ENCODE results near the gene CISD1. TPM values are rescaled to one million over a fixed set of nuclear protein-coding genes. Genes with fewer than 3 reads are reported as not detected.
A peak's percentile ranks its signal among the peaks of the same experiment; 100 is the strongest.

CISD1 gene
- total RNA-seq, 1 experiment from 2014 or later: 120 TPM

DNA sequence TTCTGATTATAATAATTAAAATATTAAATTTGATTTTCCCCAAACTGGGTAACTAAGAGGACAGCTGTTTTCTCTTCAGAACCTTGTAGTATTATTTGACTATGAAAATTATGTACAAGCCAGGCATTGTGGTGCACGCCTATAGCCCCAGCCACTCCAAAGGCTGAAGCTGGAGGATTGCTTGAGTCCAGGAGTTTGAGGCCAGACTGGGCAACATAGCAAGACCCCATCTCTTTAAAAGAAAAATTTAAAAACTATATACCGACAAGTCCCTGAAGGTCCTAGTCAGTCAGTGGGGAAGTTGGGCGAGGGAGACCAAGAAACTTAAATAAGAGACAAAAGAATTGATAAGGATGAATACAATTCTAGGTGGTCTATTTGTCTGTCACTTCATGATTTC lies 38.7 kb downstream of the CISD1 start:
- DNase-seq (ENCODE audit: low read depth): no peak

DNA sequence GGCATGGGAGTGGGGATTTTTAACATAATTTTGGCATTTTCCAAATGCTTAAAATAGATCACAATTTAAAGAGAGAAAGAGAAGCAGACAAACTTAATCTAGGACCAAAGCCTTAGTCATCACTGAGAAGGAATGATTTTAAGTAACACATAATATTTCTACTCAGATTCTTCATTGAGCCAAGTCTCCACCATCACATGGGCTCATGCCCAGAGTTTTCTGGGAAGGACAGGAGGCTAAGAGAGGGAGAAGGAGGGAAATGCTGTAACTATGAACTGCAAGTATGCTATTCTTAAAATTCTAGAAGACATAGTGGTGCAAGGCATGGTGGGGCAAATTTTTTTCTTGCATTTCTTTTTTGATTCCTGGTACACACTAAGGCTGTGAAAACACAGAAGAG lies 42.1 kb downstream of the CISD1 start:
- no peak for DNase-seq (ENCODE audit: low read depth)

DNA sequence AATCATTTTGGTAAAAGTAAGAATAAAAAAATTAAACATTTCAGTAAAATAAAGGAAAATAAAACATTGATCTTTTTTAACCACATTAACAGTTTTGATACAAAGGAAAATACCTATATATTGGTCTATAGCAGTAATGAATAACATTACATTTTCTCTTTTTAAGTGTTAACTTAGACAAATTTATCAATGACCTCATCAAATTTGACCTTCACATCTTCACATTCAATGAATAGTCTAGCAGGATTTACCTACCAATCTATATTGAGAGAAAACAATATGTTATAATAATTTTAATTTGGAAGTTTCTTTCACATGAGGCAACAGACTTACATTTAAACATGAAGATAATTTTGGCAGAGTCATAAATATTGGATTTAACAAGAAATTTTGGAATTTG lies 47.9 kb downstream of the CISD1 start:
- DNase-seq (ENCODE audit: low read depth): no peak

DNA sequence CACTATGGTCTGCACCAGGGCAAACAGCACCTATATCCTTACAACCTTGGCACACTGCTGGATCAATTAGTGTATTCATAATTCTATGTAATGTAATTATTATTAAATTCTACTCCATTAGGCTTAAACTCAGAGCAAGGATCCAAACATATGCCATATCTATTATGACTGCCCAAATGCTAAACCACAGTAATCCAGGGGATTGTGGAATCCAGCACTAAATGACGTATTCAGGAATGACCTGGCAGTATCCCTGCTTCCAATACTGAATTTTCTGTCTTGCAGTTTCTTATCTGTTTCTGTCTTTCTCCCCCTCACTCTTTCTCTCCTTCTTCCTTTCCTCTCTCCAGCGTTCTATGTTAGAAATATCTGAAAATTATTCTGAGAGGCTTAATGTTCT lies 49.4 kb downstream of the CISD1 start:
- DNase-seq (ENCODE audit: low read depth): no peak

DNA sequence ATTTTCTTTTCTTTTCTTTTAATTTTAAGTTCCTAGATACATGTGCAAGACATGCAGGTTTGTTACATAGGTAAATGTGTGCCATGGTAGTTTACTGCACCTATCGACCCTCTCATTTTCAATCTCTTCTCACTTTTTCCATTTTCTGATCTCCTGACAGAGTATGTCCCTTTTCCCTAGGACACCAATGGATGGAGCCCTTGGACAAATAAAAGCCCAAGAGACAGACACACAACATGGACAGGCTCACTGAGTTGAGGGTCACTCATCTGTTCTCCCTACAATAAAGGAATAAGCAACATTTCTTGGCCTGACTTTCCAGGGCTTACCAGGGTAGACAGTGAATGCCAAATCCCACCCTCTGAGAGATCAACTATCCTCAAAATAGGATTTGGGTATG lies 50.6 kb downstream of the CISD1 start:
- DNase-seq (ENCODE audit: low read depth): peak; percentile 30

DNA sequence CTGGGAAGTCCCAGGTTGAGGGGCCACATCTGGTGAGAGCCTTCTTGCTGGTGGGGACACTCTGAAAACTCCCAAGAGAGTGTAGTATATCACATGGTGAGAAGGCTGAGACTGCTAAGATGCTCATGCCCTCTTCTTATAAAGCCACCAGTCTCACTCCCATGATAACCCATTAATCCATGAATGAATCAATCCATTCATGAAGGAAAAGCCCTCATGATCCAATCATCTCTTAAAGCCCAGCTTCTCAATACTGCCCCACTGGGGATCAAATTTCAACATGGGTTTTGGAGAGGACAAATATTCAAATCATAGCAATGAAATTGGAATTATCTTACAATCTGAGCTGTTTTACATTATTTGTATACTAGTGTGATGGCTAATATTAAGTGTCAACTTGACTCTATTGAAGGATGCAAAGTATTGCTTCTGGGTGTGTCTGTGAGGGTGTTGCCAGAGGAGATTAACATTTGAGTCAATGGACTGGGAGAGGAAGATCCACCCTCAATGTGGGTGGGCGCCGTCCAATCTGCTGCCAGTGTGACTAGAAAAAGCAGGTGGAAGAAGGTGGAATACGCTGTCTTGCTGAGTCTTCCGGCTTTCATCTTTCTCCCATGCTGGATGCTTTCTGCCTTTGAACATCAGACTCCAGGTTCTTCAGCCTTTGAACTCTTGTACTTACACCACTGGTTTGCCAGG lies 51.5 kb downstream of the CISD1 start:
- no peak for DNase-seq (ENCODE audit: low read depth)

DNA sequence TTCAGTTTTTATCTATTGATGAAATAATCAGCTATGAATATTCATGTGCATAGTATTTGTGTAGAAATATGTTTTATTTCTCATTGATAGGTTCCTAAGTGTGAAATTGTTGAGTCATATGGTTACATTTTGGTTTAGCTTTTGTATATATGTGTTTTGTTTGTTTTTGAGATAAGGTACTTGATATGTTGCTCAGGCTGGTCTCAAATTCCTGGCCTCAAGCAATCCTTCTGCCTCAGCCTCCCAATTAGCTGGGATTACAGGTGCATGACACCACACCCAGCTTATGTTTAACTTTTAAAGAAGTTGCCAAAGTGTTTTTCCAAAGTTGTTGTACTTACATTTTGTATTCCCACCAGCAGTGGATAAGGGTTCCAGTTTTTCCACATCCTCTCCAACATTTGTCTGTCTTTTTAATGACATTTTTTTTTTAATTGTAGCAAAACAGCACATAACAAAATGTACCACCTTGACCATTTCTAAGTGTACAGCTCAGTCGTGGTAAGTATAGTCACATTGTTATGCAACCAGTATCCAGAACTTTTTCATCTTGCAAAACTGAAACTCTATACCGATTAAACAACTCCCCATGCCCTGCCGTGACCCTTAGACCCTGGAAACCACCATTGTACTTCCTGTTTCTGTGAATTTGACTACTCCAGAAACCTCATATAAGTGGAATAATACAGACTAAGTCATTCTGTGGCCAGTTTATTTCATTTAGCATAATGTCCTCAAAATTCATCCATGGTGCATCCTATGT lies 53.3 kb downstream of the CISD1 start:
- DNase-seq (ENCODE audit: low read depth): peak; percentile 61

DNA sequence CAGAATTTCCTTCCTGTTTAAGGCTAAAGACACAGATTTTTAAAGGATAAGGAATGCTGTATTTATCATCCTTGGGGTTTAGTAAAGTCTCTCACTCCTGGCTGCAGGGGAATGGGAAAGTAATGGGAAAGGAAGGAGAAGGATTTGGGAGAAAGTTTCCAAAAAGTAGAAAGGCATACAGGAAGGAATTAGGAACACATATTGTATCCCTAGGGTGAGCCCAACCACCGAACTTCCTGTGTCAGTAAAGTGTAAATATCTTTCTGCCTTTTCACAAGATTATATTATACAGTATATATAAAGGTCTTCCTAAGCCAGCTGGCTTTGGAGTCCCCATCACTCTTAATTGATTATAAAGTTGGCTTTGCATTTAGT lies 53.9 kb downstream of the CISD1 start:
- DNase-seq (ENCODE audit: low read depth): peak; percentile 7

DNA sequence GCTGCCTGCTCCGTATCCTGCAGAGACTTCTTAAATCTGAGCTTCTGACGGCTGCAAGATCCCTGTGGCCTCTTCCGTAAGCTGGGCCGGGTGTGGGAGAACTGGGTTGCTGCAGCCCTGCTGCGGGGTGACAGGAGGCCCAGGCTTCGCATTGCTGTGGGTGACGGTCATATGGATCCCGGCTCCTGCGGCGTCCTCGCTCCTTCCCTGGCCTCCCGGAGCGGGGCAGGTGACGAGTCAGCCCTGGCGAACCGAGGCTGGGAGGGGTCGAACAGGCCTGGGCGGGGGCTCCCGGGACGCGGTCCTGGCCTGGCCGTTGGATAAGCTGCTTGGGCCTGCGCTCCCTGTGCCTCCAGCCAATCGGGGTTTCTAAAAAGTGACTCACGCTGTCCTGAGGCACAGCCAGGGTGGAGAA lies 58.0 kb downstream of the CISD1 start:
- DNase-seq (ENCODE audit: low read depth): no peak

DNA sequence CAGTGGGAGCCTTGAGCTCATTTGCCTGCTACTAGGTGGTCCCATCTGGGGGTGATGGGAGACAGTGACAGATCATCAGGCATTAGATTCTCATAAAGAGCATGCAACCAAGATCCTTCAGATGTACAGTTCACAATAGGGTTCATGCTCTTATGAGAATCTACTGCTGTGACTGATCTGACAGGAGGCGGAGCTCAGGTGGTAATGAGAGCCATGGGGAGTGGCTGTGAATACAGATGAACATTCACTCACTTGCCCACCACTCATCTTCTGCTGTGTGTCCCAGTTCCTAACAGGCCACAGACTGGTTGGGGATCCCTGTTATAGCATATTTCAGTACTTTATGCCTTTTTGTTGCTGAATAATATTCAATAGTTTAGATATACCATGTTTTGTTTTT lies 59.3 kb downstream of the CISD1 start:
- DNase-seq (ENCODE audit: low read depth): no peak

DNA sequence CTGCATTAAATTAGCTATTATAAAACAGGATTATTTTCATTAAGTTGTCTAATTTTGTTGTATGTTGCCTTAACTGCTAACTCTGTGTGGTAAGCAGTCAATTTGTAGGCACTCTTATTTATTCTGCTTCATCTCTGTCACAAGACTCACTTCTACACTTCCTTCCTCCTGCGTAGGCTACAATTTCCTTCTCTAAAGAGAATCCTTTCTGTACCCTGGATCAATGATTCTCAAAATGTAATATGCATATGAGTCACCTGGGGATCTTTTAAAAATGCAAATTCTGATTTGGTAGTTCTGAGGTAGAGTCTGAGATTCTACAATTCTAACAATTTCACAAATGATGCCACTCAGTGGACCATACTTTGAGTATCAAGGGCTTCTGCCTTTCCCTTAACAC lies 61.5 kb downstream of the CISD1 start:
- no peak for DNase-seq (ENCODE audit: low read depth)

DNA sequence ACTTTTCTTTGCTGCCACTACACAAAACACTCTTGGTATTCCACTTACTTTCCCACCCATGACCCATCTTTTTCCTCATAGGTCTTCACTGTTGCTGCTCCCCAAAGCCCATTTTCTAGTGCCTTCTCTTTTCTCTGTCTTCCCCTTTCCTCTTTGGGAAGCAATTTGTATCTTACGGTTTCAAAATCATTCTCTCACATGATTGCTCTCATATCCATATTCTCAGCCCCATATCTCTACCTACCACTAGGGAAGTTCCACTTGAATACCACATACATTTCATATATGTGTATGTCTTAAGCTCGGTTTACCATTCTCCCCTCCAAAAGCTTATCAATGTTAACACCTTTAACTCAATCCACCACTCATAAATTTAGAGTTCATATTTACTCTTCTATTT lies 62.7 kb downstream of the CISD1 start:
- DNase-seq (ENCODE audit: low read depth): no peak

DNA sequence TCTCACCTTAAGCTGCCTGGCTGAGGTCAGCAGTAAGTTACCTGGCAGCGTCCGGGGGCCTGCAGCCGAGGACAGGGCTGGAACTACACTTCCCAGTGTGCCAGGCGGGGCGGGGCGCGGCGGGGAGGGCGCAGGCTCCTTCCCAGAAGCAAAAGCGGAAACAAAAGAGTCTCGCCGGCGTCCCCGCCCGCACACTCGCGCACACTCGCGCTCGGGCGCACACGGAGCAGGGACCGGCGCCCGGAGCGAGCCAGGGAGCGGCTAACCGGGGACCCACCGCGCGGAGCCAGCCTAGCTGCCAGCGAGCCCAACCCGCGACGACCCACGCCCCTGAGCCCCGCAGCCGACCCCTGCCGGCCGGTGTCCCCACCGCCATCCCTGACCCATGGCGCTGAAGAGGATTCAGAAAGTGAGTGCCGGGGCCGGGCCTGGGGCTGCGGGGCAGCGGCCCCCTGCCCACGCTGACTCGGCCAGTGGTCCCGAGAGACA lies 65.9 kb downstream of the CISD1 start, which contains the start of gene UBE2D1:
Gene UBE2D1 (plus strand): TSS at position 190 of the 489 bp plus-strand sequence. CDS start 196 bp downstream, at position 386.
- DNase-seq (ENCODE audit: low read depth): peak; percentile 75

DNA sequence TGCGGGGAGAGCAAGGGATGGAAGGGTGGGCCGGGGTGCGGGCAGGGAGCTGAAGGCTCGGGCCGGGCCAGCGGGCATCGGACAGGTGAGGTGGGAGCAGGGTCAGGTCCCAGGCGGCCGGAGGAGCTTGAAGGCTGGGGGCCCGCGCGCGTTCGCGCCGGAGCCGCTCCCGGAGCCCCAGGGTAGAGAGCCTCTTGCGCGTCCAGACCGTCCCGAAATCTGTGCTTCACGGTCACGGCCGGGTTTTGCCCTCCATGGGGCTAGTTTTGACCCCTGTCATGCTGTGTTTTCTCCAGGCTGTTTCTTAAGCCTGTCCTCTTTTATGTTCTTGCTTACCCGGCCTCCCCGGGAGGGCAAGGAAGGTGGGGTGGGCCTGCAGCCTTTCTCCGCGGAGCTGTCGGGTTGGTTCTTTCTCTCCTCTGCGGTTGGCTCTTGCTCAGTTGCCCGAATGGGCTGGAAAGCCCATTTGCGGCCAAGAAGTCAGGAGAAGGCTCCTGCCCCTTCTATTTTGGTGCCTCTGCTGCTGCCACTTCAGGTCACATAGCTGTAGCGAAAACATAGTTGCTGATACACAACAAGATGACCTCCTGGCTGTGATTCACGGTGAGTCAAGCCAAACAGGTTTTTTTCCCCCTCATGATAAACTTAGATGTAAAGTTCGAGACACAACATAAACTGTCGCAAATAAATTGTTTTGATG lies 66.5 kb downstream of the CISD1 start:
- DNase-seq (ENCODE audit: low read depth): peak; percentile 71

DNA sequence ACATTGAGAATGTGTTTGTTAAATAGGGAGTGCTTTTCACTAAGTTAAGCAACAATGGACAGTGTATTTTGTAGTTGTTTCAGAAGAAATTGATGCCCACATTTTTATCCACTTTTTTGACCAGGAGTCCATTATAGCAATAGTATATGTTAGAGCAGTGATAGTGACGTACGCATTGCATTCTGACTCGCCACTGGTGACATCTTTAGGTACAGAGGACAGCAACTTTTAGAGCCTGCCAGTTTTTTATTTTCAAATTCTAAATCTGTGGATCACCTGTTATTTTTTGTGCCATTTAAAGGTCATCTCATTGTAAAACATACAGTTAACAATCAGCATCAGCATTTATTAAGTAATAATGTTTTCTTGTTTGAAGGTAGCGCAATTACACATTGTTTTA lies 67.3 kb downstream of the CISD1 start:
- no peak for DNase-seq (ENCODE audit: low read depth)

Other genes starting within 250 kb of the CISD1 start
- 7.4 and 9.3 TPM in 2 replicates for gene IPMK, start 1.3 kb upstream of the CISD1 start, total RNA-seq (2014; rRNA removed; shearing (Covaris generic))
- 23.7 and 24.3 TPM in 2 replicates for gene UBE2D1, start 65.8 kb downstream of the CISD1 start, total RNA-seq (2014; rRNA removed; shearing (Covaris generic))
- 41.7 and 42.2 TPM in 2 replicates for gene TFAM, start 116.2 kb downstream of the CISD1 start, total RNA-seq (2014; rRNA removed; shearing (Covaris generic))
- gene BICC1, start 243.7 kb downstream of the CISD1 start, total RNA-seq (2014; rRNA removed; shearing (Covaris generic)): 28.4 and 39.1 TPM in 2 replicates